Nephron (organoid): ENCODE results near the gene UGT2B17.

ENCODE experiments used
- H3K27ac Mint-ChIP-seq, 3 experiments: 2 replicates each; pipeline ENCODE4 v1.8.0; 2020; ENCODE audit warnings: mixed read lengths in 3 of 3, mild to moderate bottlenecking in 2 of 3, moderate library complexity in 1 of 3
- H3K27me3 Mint-ChIP-seq: 2 replicates; pipeline ENCODE4 v1.8.0; 2021; ENCODE audit warnings: low read depth, mild to moderate bottlenecking, moderate library complexity, mixed read lengths
- H3K36me3 Mint-ChIP-seq: 2 replicates; pipeline ENCODE4 v1.8.0; 2020; ENCODE audit warnings: low read depth, mixed read lengths
- H3K4me1 Mint-ChIP-seq: 2 replicates; pipeline ENCODE4 v1.8.0; 2020; ENCODE audit warnings: mixed read lengths
- H3K4me3 Mint-ChIP-seq, 3 experiments: 2 replicates each; pipeline ENCODE4 v1.8.0; 2020; ENCODE audit warnings: mild to moderate bottlenecking in 3 of 3, mixed read lengths in 3 of 3, moderate library complexity in 2 of 3
- H3K9me3 Mint-ChIP-seq: 2 replicates; pipeline ENCODE4 v1.8.0; 2020; ENCODE audit warnings: mixed read lengths
- TF ChIP-seq, protein P1 (sequence below), 3 experiments: fragments of 200-600 bp; sonication (generic); IDR thresholded peaks; one replicate each; pipeline ENCODE4 v1.5.0; 2021; ENCODE audit warnings: antibody characterized with exemption in 3 of 3; ENCODE audit not compliant: unreplicated experiment in 3 of 3

UGT2B17 gene

DNA sequence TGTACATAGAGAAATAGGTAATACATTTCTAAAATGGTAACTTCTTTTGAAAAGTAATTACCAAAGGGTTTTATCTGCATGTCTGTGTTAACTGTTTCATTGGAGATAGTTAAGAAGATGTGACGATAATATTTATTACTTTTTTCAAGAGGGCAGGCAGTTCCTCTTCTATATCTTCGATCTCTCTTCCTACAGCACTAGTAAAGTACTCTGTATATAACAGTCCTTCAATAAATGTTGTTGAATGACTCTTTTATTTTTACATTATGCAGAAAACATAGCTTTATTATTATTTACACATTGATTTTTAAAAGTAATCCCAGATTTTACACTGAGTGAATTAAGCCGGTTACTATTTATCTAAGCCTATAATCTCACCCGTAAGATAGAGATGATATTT, 77.1 kb downstream of the UGT2B17 start:
- no peaks in the 10 kb centered on the region for H3K27me3 Mint-ChIP-seq
- peaks cover 6% of the 10 kb centered on the region for H3K4me1 Mint-ChIP-seq
- H3K27ac Mint-ChIP-seq: peak overlapping the region in 2 of 3 experiments; percentile 50 to 70
- TF ChIP-seq, protein P1, sequence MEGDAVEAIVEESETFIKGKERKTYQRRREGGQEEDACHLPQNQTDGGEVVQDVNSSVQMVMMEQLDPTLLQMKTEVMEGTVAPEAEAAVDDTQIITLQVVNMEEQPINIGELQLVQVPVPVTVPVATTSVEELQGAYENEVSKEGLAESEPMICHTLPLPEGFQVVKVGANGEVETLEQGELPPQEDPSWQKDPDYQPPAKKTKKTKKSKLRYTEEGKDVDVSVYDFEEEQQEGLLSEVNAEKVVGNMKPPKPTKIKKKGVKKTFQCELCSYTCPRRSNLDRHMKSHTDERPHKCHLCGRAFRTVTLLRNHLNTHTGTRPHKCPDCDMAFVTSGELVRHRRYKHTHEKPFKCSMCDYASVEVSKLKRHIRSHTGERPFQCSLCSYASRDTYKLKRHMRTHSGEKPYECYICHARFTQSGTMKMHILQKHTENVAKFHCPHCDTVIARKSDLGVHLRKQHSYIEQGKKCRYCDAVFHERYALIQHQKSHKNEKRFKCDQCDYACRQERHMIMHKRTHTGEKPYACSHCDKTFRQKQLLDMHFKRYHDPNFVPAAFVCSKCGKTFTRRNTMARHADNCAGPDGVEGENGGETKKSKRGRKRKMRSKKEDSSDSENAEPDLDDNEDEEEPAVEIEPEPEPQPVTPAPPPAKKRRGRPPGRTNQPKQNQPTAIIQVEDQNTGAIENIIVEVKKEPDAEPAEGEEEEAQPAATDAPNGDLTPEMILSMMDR (IDR thresholded peaks at IDR 0.05; ENCODE audit: unreplicated experiment in 3 of 3): no peak
- no peak overlapping the region for H3K4me3 Mint-ChIP-seq
- H3K9me3 Mint-ChIP-seq: peaks cover 4% of the 10 kb centered on the region
- no peaks in the 10 kb centered on the region for H3K36me3 Mint-ChIP-seq

DNA sequence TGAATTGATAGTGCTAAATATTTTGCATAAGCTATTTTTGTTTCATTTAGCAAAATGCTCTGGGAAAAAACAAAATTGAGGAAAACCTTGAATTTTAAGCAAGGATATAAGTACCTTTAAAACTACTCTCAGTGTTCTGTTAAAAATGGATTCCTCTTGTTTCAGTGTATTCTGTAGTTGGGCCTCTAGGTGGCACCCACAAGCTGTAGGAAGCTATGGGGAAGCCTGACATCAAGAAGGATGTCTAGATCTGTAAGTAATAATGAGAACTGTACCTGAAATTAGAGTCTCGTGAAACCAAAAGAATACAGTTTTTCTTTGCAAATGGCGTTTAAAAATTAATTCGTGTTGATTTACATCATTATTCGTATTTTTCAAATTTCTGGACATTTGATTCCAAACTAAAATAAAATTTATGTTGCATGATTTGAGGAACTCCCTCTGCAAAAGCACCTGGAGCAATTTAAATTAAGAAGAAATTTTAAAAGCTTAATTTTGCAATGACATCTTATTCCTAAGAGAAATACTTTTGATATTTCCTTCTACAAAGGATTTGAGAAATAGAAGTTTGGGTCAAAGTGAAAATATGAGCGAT, 77.6 kb downstream of the UGT2B17 start:
- peaks cover 6% of the 10 kb centered on the region for H3K4me1 Mint-ChIP-seq
- no peaks in the 10 kb centered on the region for H3K36me3 Mint-ChIP-seq
- no peaks in the 10 kb centered on the region for H3K9me3 Mint-ChIP-seq
- no peaks in the 10 kb centered on the region for H3K27me3 Mint-ChIP-seq
- peak overlapping the region; percentile 44 to 64 (median 50) for H3K27ac Mint-ChIP-seq
- H3K4me3 Mint-ChIP-seq: no peak overlapping the region
- TF ChIP-seq, protein P1 (IDR thresholded peaks at IDR 0.05; ENCODE audit: unreplicated experiment in 3 of 3): peak; percentile 85 to 97 (median 91)

GRCh38 chr4:68494688-68495087, 81.4 kb downstream of the UGT2B17 start:
- Mint-ChIP-seq H3K4me3 (no peak overlapping the region), H3K27ac (peak overlapping the region in 1 of 3 experiments; percentile 9), H3K4me1 (peaks cover 6% of the 10 kb centered on the region), H3K27me3 (no peaks in the 10 kb centered on the region), H3K9me3 (no peaks in the 10 kb centered on the region), H3K36me3 (no peaks in the 10 kb centered on the region)
- TF ChIP-seq, protein P1 (IDR thresholded peaks at IDR 0.05; ENCODE audit: unreplicated experiment in 3 of 3): no peak

GRCh38 chr4:68490826-68491457, 85.2 kb downstream of the UGT2B17 start:
- no peaks in the 10 kb centered on the region for H3K27me3 Mint-ChIP-seq

DNA sequence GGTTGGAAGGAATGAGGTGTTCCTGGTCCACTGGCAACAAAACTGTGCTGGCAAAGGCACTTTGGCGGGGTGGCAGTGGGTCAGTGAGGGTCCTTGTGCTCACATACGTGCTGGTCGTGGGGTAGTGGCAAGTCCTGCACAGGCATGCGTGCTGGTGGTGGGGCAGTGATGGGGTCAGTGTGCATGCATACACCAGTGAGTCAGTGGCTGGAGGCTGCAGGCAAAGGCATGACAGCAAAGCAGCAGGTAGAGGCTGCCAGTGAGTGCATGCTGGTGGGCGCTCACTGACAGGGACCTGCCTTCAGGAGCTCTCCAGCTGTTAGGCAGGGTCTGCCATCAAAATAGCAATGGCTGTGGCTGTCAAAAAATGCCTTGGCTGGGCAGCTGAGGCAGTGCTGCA, 86.8 kb downstream of the UGT2B17 start:
- Mint-ChIP-seq H3K27ac (no peak overlapping the region), H3K9me3 (no peaks in the 10 kb centered on the region)

More at GRCh38 chr4:68490826-68491457, 85.2 kb downstream of the UGT2B17 start:
- Mint-ChIP-seq H3K36me3 (no peaks in the 10 kb centered on the region), H3K4me1 (no peaks in the 10 kb centered on the region), H3K4me3 (no peak overlapping the region), H3K27ac (no peak overlapping the region), H3K9me3 (no peaks in the 10 kb centered on the region)
- TF ChIP-seq, protein P1 (IDR thresholded peaks at IDR 0.05; ENCODE audit: unreplicated experiment in 3 of 3): no peak

More for the DNA sequence above, 86.8 kb downstream of the UGT2B17 start:
- Mint-ChIP-seq H3K27me3 (no peaks in the 10 kb centered on the region), H3K4me3 (no peak overlapping the region), H3K36me3 (no peaks in the 10 kb centered on the region), H3K4me1 (no peaks in the 10 kb centered on the region)
- TF ChIP-seq, protein P1 (IDR thresholded peaks at IDR 0.05; ENCODE audit: unreplicated experiment in 3 of 3): no peak
